ENCODE results near the gene PXMP2. TPM values are rescaled to one million over a fixed set of nuclear protein-coding genes. Genes with fewer than 3 reads are reported as not detected.
A peak's percentile ranks its signal among the peaks of the same experiment; 100 is the strongest.

Gene PXMP2
- total RNA-seq, 2 donors from 2014 or later: 27.2 to 32.7 TPM

DNA sequence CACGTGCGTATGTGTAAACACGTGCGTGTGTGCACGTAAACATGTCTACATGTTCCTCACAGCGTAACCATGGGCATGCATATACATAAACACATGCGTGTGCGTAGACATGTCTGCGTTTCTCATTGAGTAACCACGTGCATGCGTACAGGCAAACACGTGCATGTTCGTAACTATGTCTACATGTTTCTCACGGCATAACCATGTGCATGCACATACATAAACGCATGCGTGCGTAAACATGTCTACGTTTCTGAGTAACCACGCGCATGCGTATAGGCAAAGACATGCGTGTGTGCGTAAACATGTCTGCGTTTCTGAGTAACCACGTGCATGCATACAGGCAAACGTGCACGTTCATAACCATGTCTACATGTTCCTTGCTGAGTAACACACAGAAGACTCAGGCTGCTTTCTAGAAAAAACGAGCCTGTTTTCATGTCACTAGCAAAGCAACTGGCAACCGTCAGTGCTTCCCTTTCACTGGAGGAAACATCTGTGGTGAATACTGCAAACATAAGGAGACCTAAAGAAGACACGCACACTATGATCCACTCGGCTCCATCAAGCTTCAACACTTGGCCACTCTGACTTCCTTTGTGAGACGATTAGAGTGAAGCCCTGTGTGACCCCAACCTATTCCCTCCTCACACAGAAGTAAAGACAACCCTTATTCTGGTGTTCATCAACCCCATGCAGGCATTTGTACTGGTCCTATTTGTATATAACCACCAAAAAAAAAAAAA lies 29.1 kb upstream of the PXMP2 start:
- no peak for DNase-seq
- no peak for ATAC-seq
- intact Hi-C loops (cut with DNase I): no loop called here

DNA sequence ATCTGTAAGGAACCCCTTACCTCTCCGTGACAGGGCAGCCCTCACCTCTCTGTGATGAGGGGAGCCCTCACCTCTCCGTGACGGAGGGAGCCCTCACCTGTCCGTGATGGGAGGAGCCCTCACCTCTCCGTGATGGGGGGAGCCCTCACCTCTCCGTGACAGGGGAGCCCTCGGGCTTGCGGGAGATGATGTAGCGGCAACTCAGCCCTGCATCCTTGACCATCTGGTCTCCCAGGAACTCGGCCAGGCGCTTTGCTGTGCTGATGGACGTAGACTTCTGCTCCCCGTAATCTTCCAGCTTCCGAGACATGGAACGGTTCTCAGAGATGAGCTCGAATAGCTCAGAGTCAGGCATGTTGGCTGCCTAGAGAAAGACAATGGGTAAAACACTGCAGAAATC lies 28.2 kb upstream of the PXMP2 start:
- intact Hi-C loops (cut with DNase I): no loop called here
- ATAC-seq (no peak), DNase-seq (no peak)

DNA sequence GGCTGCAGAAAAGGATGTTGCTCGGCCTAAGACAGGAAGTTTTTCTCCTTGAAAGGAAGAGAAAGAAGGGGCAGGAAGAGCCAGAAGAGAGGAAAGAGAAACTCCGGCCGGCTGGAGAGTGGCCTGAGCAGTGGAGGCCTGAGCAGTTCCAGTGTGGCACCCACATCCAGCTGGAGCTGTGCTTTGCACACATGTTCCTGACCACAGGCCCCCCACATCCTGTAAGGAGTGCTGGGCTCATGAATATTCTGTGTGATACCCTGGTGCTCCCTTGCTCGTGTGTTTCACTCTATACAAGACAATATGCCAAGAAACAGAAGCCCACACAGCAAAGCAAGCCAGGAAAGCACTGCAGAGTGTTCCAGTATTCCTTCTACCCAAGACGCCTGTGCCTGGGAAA lies 27.3 kb upstream of the PXMP2 start:
- DNase-seq (no peak), ATAC-seq (no peak)
- intact Hi-C loops (cut with DNase I): no loop called here

DNA sequence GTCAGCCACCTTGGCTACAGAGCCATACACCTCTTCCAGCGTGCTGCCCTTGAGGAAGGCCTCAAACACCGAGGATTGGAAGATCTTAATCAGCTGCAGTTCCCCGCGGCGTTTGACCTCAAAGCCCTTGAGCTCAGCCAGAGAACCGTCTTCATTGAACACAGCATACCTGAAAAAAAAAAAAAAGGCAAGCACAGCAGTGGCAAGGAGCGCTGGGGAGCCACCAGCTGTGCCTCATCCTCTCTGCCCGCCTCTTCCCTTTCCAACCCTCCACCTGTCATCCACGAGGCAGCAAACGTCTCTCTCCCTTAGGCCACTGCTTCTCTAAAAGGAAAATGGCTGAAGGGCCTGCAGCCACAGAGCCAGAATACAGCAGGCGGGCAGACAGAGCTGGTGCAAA lies 26.4 kb upstream of the PXMP2 start:
- no peak for ATAC-seq
- no peak for DNase-seq
- intact Hi-C loops (cut with DNase I): no loop called here

DNA sequence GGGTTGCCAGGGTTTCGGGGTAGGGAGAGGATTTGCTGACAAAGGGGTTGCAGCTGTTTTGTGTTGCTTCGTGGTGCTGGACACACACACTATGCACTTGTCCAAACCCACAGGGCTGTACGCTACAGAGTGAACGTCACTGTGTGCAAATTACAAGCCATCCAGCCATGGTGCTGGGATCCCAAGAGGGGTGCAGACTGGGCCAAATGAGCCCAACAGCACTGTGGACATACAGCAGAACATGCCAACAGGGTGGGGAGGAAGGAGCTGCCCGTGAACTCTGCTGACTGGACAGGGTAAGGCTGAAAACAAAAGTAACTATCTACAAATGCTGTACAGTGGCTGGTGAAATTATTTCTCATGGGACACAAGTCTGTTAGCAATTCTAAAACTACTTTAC lies 25.4 kb upstream of the PXMP2 start:
- ATAC-seq (peak; percentile 52 to 89), DNase-seq (no peak)
- intact Hi-C loops (cut with DNase I): no loop called here

DNA sequence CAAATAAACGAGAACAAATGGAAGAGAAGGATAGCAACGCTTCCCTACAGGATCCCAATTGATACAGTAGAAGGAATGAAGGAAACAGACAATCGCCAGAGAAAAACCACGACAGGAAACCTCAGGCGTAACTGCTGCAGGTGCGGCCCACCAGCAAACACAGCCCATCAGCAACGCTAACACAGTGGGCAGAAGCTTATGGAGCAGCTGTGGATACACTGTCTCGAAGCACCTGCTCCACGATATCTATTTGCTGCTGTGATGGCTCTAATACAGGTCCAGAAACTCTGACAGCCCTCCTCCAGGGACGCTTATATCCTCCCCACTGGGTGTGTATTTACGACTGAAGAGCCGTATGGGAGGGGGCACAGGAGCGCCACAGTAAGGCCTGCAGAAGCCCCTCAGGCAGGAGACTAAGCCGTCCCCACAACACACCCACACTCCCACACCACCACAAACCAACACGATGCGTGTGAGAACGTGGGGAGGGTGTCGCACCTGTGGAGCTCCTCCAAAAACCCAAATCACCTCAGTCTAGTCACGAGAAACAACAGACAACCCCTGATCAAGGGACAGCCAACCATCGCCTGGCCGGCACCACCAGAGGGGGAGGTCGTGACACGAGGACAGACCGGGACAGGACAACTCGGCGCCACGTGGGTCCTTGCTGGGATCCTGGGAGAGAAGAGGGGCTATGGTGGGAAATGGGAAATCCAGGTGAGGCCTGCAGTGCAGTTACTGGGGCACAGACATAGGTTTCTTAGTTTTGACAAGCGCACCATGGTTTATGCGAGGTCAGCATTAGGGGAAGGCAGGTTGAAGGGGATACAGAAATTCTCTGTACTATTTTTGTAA lies 24.3 kb upstream of the PXMP2 start:
- ATAC-seq (no peak), DNase-seq (no peak)
- intact Hi-C loops (cut with DNase I): no loop called here

DNA sequence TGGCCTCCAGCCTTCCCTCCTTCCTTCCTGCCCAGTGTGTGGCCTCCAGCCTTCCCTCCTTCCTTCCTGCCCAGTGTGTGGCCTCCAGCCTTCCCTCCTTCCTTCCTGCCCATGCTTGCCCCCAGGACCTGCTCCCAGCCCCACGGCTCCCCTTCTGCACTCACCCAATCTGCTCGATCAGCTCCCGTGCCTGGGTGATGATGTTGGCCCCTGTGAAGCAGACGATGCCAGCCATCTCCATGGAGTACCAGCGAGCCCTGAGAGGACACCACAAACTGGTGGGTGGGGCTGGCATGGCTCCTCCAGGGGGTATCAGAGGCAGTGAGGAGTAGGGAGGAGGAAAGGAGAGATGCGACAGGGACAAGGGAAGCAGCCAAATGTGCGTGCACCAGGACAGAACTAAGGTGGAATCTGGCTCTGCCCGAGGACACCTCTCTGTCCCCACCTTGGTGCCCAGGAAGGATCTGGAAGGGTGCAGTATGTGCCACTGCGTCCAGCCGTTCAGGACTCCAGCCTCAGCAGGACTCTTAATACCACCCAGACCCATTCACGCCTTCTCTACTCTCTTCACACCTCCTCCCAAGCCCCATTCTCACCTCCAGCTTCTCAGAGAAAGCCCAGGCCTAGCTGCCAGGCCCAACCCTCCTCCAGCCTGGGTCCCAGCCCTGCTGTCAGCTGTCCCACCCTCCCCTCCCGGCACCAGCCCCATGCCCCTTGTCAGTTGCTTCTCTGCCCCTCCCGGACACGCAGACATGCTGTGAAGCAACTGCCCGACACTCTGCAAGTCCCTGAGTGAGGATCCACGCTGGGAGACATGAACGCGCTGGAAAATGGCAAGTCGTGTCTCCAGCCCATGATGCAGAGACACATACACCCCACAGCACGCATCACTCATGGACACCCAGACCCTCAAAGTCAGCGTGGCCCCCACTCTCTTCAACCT lies 22.9 kb upstream of the PXMP2 start:
- intact Hi-C loops (cut with DNase I): no loop called here
- no peak for ATAC-seq
- DNase-seq: no peak

DNA sequence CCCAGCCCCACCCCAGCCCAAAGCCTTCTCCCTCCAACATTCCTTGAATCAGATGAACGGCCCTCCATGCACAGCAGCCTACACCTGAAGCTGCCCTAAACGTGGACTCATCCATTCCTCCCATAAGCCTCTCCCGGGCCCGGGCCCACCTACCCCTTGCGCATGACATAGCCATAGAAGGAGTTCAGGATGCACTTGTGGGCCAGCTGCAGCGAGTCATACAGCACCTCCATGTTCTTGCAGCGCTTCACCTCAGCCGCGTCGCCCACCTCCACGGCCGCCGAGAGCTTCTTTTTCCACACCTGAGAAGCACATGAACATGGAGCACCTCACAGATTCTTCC lies 22.3 kb upstream of the PXMP2 start:
- ATAC-seq (no peak), DNase-seq (no peak)
- intact Hi-C loops (cut with DNase I): no loop called here

DNA sequence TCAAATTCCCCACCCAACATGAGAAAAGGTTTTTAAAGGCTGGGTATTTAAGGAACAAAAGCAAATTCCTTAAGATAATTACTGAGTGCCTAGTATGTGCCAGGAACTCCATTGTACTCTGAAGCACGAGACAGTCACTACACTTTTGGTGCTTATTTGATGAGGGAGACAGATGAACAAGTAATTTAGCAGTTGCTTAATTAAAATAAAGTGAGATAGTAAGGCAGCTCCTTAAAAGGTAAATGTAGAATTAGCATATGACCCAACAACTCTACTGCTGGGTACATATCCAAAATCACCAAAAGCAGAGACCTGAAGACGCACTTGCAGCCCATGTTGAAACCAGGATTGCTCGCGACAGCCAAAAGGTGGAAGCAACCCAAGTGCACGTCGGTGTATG lies 21.6 kb upstream of the PXMP2 start:
- intact Hi-C loops (cut with DNase I): no loop called here
- DNase-seq (no peak), ATAC-seq (no peak)

DNA sequence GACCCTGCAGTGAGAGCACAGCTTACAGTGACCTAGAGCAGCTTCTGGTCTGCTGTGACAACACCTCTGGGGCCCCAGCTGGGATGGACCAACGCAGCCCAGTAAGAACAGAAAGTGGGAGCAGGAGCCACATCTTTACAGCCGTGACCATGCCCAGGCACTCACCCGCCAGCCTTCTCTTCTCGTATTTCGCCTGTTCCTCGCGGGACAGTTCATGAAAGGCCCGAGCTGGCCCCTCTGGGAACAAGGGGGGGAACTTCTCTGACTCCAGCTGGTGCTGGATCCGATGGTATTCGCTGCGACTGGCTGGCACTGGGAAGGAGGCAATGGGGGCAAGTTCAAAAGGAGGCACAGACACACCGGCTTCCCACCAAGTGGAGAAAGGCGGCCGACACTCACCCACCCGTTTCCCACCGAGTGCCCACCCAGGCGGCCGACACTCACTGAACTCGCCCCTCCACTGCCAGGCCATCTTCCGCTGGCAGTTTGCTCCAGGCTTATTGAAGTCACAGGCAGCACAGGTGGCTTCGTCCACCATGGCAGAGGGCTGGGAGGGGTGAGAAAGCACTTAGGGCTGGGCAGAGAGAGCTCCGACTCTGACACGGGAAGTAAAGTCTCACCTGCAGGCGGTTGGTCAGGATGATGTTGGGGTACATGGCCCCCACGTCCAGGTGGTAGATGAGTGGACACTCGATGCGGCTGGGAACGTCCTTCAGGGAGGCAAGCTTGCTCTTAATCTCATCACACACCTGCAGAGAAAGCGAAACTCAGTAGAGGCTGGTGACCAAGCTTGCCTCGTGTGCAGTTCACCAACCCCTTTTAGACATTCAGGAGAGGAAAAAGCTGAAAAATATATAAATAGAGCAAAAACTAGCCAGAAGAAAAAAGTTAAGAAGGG lies 18.9 kb upstream of the PXMP2 start:
- no peak for DNase-seq
- intact Hi-C loops (cut with DNase I): no loop called here
- ATAC-seq: no peak

DNA sequence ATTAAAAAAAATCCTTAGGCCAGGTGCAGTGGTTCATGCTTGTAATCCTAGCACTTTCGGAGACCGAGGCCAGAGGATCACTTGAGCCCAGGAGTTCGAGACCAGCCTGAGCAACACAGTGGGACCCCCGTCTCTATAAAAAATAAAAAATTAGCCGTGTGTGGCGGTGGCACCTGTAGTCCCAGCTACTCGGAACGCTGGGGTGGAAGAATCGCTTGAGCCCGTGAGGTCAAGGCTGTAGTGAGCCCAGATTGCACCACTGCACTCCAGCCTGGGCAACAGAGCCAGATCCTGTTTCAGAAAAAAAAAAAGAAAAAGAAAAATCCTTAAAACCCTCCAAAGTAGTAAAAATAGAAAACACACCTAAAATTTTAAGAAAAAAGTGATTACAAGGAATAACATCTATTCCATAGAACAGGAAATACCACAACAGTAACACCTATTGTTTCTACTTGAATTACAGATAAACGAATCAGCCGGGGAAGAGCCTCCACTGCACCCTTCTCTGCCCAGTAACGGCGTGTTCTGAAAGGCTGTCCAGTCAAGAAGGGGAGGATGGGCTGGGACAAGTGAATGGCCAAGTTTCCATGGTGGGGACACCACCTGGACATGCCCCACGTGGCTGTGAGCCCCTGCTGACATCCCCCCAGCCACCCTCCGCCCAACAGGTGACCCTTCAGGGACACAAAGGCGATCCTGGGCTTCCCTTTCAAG lies 18.1 kb upstream of the PXMP2 start:
- no peak for ATAC-seq
- DNase-seq: no peak

DNA sequence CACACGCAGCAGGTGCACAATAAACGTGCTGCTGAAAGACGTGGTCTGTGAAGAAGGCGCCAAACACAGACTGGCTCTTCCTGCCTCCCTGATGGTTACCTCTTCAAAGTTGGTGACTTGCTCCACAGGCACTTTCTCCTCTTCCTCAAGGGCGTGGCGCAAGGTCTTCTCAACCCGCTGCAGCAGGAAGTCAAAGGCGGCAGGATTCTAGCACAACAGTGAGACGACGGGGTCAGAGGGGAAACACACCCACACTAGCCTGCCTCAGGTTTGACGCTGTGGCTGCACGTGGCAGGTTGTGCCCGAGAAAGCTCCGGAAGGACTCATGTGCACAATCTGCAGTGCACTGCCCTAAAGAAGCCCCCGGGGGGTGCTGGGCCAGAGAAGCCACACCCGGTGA lies 15.3 kb upstream of the PXMP2 start:
- DNase-seq (no peak), ATAC-seq (no peak)
- intact Hi-C loops (cut with DNase I): no loop called here

More for the DNA sequence above, 18.1 kb upstream of the PXMP2 start:
- intact Hi-C loops (cut with DNase I): no loop called here

DNA sequence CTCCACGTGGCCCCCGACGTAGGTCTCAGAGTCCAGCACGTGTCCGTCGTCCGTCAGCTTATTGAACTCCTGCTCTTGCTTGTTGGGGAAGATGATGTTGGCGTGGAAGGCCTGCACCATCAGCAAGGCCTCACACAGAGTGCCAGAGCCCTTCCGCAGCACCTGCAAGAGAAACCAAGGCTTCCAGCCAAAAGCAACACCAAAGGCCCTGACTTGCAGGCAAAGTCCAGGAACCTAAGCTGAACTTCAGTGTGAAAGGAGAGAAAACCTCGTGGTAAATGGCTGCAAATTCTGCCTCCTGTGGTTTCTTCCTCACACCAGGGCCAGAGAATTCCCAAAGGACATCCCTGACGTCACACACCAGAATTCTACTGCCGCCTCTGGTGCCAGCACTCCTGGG lies 14.7 kb upstream of the PXMP2 start:
- intact Hi-C loops (cut with DNase I): no loop called here
- no peak for ATAC-seq
- no peak for DNase-seq

DNA sequence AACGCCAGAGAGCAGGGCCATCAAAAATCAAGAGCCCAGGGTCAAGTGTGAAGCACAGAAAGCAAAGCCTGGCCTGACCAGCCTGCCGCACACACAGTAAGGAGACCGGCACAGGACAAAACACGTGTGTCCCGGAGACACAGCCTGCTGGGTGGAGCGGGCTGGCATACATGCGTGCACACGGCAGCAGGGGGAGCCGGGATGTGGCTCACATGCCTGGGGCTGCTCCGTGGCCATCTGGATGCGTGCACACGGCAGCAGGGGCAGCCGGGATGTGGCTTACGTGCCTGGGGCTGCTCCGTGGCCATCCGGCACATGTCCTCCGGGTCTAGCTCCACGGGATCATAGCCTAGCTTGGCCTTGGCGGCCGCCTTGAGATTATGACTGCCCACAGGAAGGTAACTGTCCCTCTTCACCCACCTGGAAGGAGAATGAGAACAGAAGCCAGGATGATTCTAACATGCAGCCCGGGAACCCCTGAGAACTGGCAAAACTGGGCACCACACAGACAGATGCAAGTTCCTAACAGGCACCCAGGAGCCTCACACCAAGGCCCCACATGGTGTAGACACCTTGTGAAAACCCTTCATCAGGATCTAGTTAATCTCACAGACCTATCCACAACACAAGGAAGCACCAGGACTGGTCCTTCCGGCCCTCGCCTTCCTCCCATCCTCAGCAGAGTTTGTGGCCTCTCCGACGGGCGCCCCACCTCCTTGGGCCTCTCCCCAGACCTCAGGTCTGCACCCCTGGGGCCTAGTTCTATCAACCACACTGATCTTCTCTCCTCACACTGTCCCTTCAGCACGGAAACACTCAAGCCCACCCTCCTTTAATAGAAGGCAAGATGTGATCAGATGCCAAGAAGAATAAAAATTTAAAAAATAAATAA lies 13.9 kb upstream of the PXMP2 start:
- intact Hi-C loops (cut with DNase I): no loop called here
- no peak for DNase-seq
- no peak for ATAC-seq

DNA sequence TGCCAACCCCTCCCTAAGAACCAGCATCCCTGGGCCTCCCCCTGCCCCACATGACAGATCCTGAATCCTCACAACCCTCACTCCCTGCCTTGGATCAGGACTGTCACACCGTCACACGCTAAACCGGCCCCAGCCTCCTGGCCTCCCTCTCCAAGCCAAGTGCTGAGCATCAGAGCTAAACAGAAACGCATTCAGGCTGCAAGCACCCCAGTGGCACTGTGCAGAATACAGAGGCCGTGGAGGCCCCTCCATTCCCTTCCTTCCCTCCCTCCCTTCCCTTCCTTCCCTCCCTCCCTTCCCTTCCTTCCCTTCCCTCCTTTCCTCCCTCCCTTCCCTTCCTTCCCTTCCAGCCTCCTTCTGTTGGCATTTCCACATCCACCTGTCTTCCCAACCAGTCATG lies 12.8 kb upstream of the PXMP2 start:
- intact Hi-C loops (cut with DNase I): no loop called here
- DNase-seq (no peak), ATAC-seq (no peak)

DNA sequence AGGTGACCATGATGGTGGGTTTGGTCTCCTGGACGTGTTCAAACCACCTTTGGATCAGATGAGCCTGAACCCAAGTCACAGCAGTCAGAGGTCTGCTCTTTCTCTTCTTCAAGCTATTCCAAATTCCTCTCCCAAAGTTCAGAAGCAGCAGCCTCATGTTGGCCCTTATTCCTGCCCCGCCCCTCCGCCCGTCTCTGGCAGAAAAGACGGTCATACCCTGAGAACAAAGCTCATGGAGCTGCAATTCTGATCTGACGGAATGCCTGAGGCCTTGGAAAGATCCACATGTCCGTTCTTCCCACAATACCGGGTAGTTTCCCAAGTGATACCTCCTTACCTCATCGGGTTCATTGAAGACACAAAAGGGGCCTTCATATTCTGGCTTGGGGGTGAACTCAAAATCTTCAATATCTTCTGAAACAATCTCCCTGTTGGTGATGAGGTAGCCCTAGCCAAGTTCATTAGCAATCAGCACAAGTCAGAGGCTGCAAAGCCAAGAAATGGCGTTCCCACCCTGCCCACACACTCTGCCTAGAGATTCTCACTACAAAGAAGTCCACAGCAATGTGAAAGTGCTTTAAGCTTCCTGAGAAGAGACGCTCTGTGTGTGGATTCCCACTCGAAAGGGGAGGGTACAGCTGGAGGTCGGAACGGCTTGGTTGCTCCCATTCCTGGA lies 11.5 kb upstream of the PXMP2 start:
- no peak for DNase-seq
- no peak for ATAC-seq
- intact Hi-C loops (cut with DNase I): no loop called here

DNA sequence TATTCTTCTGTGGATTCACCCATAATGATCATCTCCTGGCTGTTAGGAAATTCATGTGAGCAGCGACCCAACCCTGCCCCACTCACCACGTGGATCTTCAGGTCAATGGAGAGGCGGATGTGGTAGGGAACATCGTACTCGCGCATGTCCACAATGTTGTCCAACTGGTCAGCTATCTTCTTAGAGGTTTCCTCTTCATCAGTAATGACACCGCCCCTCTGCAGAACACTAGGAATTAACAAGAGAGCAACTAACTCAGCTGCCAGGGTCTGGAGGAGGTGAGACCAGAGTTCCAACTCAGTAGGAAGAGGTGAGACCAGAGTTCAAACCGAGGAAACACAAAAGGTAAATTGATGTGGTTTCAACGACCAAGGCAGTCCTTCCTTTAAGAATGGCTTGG lies 9.9 kb upstream of the PXMP2 start:
- intact Hi-C loops (cut with DNase I): no loop called here
- DNase-seq: no peak
- ATAC-seq: no peak
